ENCODE results near the gene TAF11L2.
"Not testable (repeated sequence)": the region's sequence is repeated elsewhere in the genome, so short reads cannot be mapped to it uniquely, and the experiment has no call there.

TAF11L2 gene

GRCh38 chr5:17497931-17498330, at the start of gene TAF11L2:
TAF11L2 (plus strand) TSS chr5:17498231.
- not testable (repeated sequence) for DNase-seq

- DNase-seq: no peak
These were observed 49.2 kb upstream of the TAF11L2 start for GRCh38 chr5:17448877-17449276.

- DNase-seq: no peak
These were observed 45.1 kb upstream of the TAF11L2 start for GRCh38 chr5:17452936-17453335.

- DNase-seq: no peak
These were observed 42.1 kb upstream of the TAF11L2 start for GRCh38 chr5:17455942-17456341.

GRCh38 chr5:17461793-17462192, 36.2 kb upstream of the TAF11L2 start:
- no peak for DNase-seq

- DNase-seq: no peak
These were observed 34.4 kb upstream of the TAF11L2 start for GRCh38 chr5:17463653-17464052.

GRCh38 chr5:17470064-17470463, 28.0 kb upstream of the TAF11L2 start:
- DNase-seq: no peak

GRCh38 chr5:17475064-17475463, 23.0 kb upstream of the TAF11L2 start:
- not testable (repeated sequence) for DNase-seq

GRCh38 chr5:17477043-17477442, 21.0 kb upstream of the TAF11L2 start:
- no peak for DNase-seq

GRCh38 chr5:17477573-17478265, 20.3 kb upstream of the TAF11L2 start:
- DNase-seq: no peak

GRCh38 chr5:17481378-17481777, 16.7 kb upstream of the TAF11L2 start:
- no peak for DNase-seq

- no peak for DNase-seq
These were observed 15.2 kb upstream of the TAF11L2 start for GRCh38 chr5:17482790-17483189.

GRCh38 chr5:17486464-17487173, 11.4 kb upstream of the TAF11L2 start:
- not testable (repeated sequence) for DNase-seq

- DNase-seq: no peak
These were observed 10.9 kb upstream of the TAF11L2 start for GRCh38 chr5:17487174-17487512.

GRCh38 chr5:17491257-17491656, 6.8 kb upstream of the TAF11L2 start:
- not testable (repeated sequence) for DNase-seq

- DNase-seq: no peak
These were observed 5.3 kb upstream of the TAF11L2 start for GRCh38 chr5:17492770-17493169.

- DNase-seq: no peak
These were observed 585 bp upstream of the TAF11L2 start for GRCh38 chr5:17497446-17497845.

- DNase-seq: no peak
These were observed 13.8 kb downstream of the TAF11L2 start for GRCh38 chr5:17511775-17512325.

- not testable (repeated sequence) for DNase-seq
These were observed 19.5 kb downstream of the TAF11L2 start for GRCh38 chr5:17517526-17517925.

GRCh38 chr5:17518067-17518466, 20.0 kb downstream of the TAF11L2 start, which contains the start of gene TAF11L3:
TAF11L3 (plus strand) TSS chr5:17518367.
- not testable (repeated sequence) for DNase-seq

GRCh38 chr5:17519508-17519907, 21.5 kb downstream of the TAF11L2 start:
- DNase-seq: not testable (repeated sequence)

GRCh38 chr5:17521501-17521900, 23.5 kb downstream of the TAF11L2 start, which contains the start of gene TAF11L4:
TAF11L4 (plus strand) TSS chr5:17521801.
- DNase-seq: not testable (repeated sequence)

GRCh38 chr5:17524935-17525334, 26.9 kb downstream of the TAF11L2 start, which contains the start of gene TAF11L5:
TAF11L5 (plus strand) TSS chr5:17525235.
- not testable (repeated sequence) for DNase-seq

GRCh38 chr5:17526504-17526903, 28.5 kb downstream of the TAF11L2 start:
- DNase-seq: not testable (repeated sequence)
